Measurements from ENCODE around the gene GSTK1. TPM values are rescaled to one million over a fixed set of nuclear protein-coding genes. Genes with fewer than 3 reads are reported as not detected.
A peak's percentile ranks its signal among the peaks of the same experiment; 100 is the strongest.

Gene GSTK1
- total and polyA plus RNA-seq, 2 experiments from 2014 or later: 224 to 243 TPM

- Histone ChIP-seq H3K36me3 (replicated peaks; ENCODE audit: insufficient read depth, low read depth) (no peaks in the 10 kb centered on the region), H2AFZ (no peak overlapping the region), H3K27ac (no peak overlapping the region), H4K20me1 (ENCODE audit: insufficient read depth, poor library complexity, severe bottlenecking) (no peaks in the 10 kb centered on the region), H3K4me1 (ENCODE audit: insufficient read depth) (peaks cover 7% of the 10 kb centered on the region), H3K4me2 (peak overlapping the region; percentile 84), H3K9me3 (ENCODE audit: low read depth) (no peaks in the 10 kb centered on the region), H3K4me3 (no peak overlapping the region), H3K79me2 (peaks cover 18% of the 10 kb centered on the region), H3K9me2 (replicated peaks; ENCODE audit: insufficient read depth) (no peaks in the 10 kb centered on the region), H3K27me3 (no peaks in the 10 kb centered on the region)
- TF ChIP-seq CTCF (IDR thresholded peaks at IDR 0.05; ENCODE audit: poor library complexity) (no peak), EZH2phosphoT487 (IDR thresholded peaks at IDR 0.05; ENCODE audit: low read depth, severe bottlenecking, unreplicated experiment) (no peak), EZH2 (IDR thresholded peaks at IDR 0.05; ENCODE audit: borderline replicate concordance) (no peak)
- WGBS (ENCODE audit: low lambda C conversion rate, missing lambda C conversion rate): 94% methylated on average over 15 of the region's 15 CpGs
- DNase-seq (ENCODE audit: low spot score): no peak
Measured at GRCh38 chr7:143265017-143265693, 1.9 kb downstream of the GSTK1 start.

GRCh38 chr7:143269251-143269650 lies 6.0 kb downstream of the GSTK1 start:
- Histone ChIP-seq H3K27me3 (no peaks in the 10 kb centered on the region), H3K9me3 (ENCODE audit: low read depth) (no peaks in the 10 kb centered on the region), H4K20me1 (ENCODE audit: insufficient read depth, poor library complexity, severe bottlenecking) (no peaks in the 10 kb centered on the region), H3K36me3 (replicated peaks; ENCODE audit: insufficient read depth, low read depth) (no peaks in the 10 kb centered on the region), H3K4me1 (ENCODE audit: insufficient read depth) (peaks cover 4% of the 10 kb centered on the region), H3K79me2 (peaks cover 13% of the 10 kb centered on the region), H3K4me2 (no peak overlapping the region), H2AFZ (no peak overlapping the region), H3K4me3 (no peak overlapping the region), H3K27ac (no peak overlapping the region), H3K9me2 (replicated peaks; ENCODE audit: insufficient read depth) (no peaks in the 10 kb centered on the region)
- WGBS (ENCODE audit: low lambda C conversion rate, missing lambda C conversion rate): 95% methylated on average over 5 of the region's 5 CpGs
- no peak for TF ChIP-seq CTCF (IDR thresholded peaks at IDR 0.05; ENCODE audit: poor library complexity)
- no peak for TF ChIP-seq EZH2phosphoT487 (IDR thresholded peaks at IDR 0.05; ENCODE audit: low read depth, severe bottlenecking, unreplicated experiment)
- no peak for TF ChIP-seq EZH2 (IDR thresholded peaks at IDR 0.05; ENCODE audit: borderline replicate concordance)
- DNase-seq (ENCODE audit: low spot score): no peak

- Histone ChIP-seq H3K4me1 (ENCODE audit: insufficient read depth) (no peaks in the 10 kb centered on the region), H3K4me3 (no peak overlapping the region), H3K9me3 (ENCODE audit: low read depth) (no peaks in the 10 kb centered on the region), H3K4me2 (no peak overlapping the region), H3K9me2 (replicated peaks; ENCODE audit: insufficient read depth) (no peaks in the 10 kb centered on the region), H3K27ac (no peak overlapping the region), H2AFZ (no peak overlapping the region), H3K36me3 (replicated peaks; ENCODE audit: insufficient read depth, low read depth) (no peaks in the 10 kb centered on the region), H4K20me1 (ENCODE audit: insufficient read depth, poor library complexity, severe bottlenecking) (no peaks in the 10 kb centered on the region), H3K79me2 (no peaks in the 10 kb centered on the region), H3K27me3 (no peaks in the 10 kb centered on the region)
- 93% methylated on average over 1 of the region's 1 CpG for WGBS (ENCODE audit: low lambda C conversion rate, missing lambda C conversion rate)
- no peak for TF ChIP-seq EZH2phosphoT487 (IDR thresholded peaks at IDR 0.05; ENCODE audit: low read depth, severe bottlenecking, unreplicated experiment)
- TF ChIP-seq EZH2 (IDR thresholded peaks at IDR 0.05; ENCODE audit: borderline replicate concordance): no peak
- TF ChIP-seq CTCF (IDR thresholded peaks at IDR 0.05; ENCODE audit: poor library complexity): no peak
- no peak for DNase-seq (ENCODE audit: low spot score)
Measured at GRCh38 chr7:143271240-143271639, 8.0 kb downstream of the GSTK1 start.

All from hepatocyte (in vitro differentiated cells).